K562 (cell line): ENCODE data around the gene PSMD4. TPM values are rescaled to one million over a fixed set of nuclear protein-coding genes. Genes with fewer than 3 reads are reported as not detected.

Source experiments
- CREBBP ChIP-seq: IDR thresholded peaks from one replicate; pipeline ENCODE4 v1.6.1; 2012; ENCODE audit warnings: low read depth, mild to moderate bottlenecking, control low read depth, inconsistent platforms, low read length
- KDM5B ChIP-seq: fragments of 200-600 bp; sonication (generic); IDR thresholded peaks from 2 replicates; pipeline ENCODE4 v1.6.1; 2012; ENCODE audit warnings: low read depth, mild to moderate bottlenecking, moderate library complexity, low read length, control low read depth, inconsistent platforms; ENCODE audit not compliant: insufficient replicate concordance
- NFATC3 ChIP-seq: fragments of 450-650 bp; IDR thresholded peaks from 2 replicates; pipeline ENCODE4 v1.6.1; 2017; ENCODE audit warnings: mild to moderate bottlenecking
- PATZ1 ChIP-seq: fragments of 250-450 bp; sonication (Bioruptor Pico); IDR thresholded peaks from 2 replicates; pipeline ENCODE4 v1.5.0; 2020; ENCODE audit warnings: mild to moderate bottlenecking, borderline replicate concordance
- RBM25 ChIP-seq: fragments of 200-400 bp; formaldehyde crosslinking; IDR thresholded peaks from 2 replicates; pipeline ENCODE4 v1.6.1; 2018; ENCODE audit warnings: low read length, low read depth, moderate library complexity; ENCODE audit not compliant: severe bottlenecking
- THAP7 ChIP-seq: fragments of 250-450 bp; sonication (Bioruptor Pico); IDR thresholded peaks from 2 replicates; pipeline ENCODE4 v1.5.0; 2021
- ZBTB2 ChIP-seq: fragments of 450-650 bp; IDR thresholded peaks from 2 replicates; pipeline ENCODE4 v1.6.1; 2016; ENCODE audit warnings: antibody characterized with exemption
- ZBTB8A ChIP-seq: fragments of 450-650 bp; IDR thresholded peaks from 2 replicates; pipeline ENCODE4 v1.6.1; 2018; ENCODE audit warnings: mild to moderate bottlenecking, moderate library complexity; ENCODE audit not compliant: partially characterized antibody
- ZNF444 ChIP-seq: fragments of 250-450 bp; sonication (Bioruptor Pico); IDR thresholded peaks from 2 replicates; pipeline ENCODE4 v1.4.0; 2020; ENCODE audit warnings: mild to moderate bottlenecking, moderate library complexity
- ZNF740 ChIP-seq, 3 experiments: fragments of 200-800 bp in 1 of 3; sonication (Bioruptor generic) in 1 of 3; sonication (generic) in 1 of 3; formaldehyde crosslinking in 1 of 3; IDR thresholded peaks; 2 replicates each; pipeline versions ENCODE4 v1.6.1 to v1.8.0; 2016 to 2022; ENCODE audit warnings: mild to moderate bottlenecking in 2 of 3, missing compliant biosample characterization in 2 of 3, missing genetic modification characterization in 2 of 3, missing genetic modification reagents in 1 of 3
- ZNF79 ChIP-seq: fragments of 250-450 bp; sonication (Bioruptor Pico); IDR thresholded peaks from 2 replicates; pipeline ENCODE4 v1.4.0; 2020; ENCODE audit warnings: low read depth, mild to moderate bottlenecking, moderate library complexity
- polyA plus RNA-seq, 8 experiments: library from polyadenylated mRNA; depleted of rRNA in 4 of 8; stranded (reverse) in 5 of 8; unstranded in 3 of 8; fragments of >200 nt; fragmentation: Nextera tagmentation in 2 of 8; fragmentation: Illumina TruSeq in 1 of 8; extraction: Ambion mirVana in 2 of 8; extraction: Trizol in 1 of 8; gene quantifications; 2 replicates each; pipeline versions ENCODE4 v1.2.1 to v1.2.3, GENCODE V29; 2011 to 2014; ENCODE audit warnings: inconsistent platforms in 1 of 8, missing spikeins in 1 of 8
- total RNA-seq, 7 experiments: library from RNA; depleted of rRNA in 6 of 7; stranded (reverse); fragments of >200 nt in 6 of 7; fragmentation: Illumina TruSeq in 2 of 7; extraction: Trizol in 2 of 7; gene quantifications; 2 replicates each; pipeline versions ENCODE4 v1.2.1 to v1.2.3, GENCODE V29; 2011 to 2021; ENCODE audit warnings: low replicate concordance in 1 of 7
- TF ChIP-seq, protein P1 (sequence below): sonication (generic); formaldehyde crosslinking; IDR thresholded peaks from 2 replicates; pipeline ENCODE4 v1.8.0; 2022; ENCODE audit warnings: mild to moderate bottlenecking, missing genetic modification reagents
- TF ChIP-seq, protein P2 (sequence below): sonication (generic); formaldehyde crosslinking; IDR thresholded peaks from 2 replicates; pipeline ENCODE4 v1.8.1; 2023; ENCODE audit warnings: missing genetic modification reagents, mild to moderate bottlenecking, borderline replicate concordance

The PSMD4 gene
- total and polyA plus RNA-seq, 9 of the 15 experiments (the other 6 are each of a cell fraction or from before 2014, with no cell fraction given) = 194 to 353 (median 295) TPM

GRCh38 chr1:151281969-151282882, 27.7 kb downstream of the PSMD4 start, which contains the start of gene ZNF687 (continued):
- TF ChIP-seq PATZ1 (CRISPR knock-in tag) (no peak), ZNF740 (CRISPR knock-in tag; IDR thresholded peaks at IDR 0.05) (peak; percentile 92), ZNF740 (tag; IDR thresholded peaks at IDR 0.05) (peak in 1 of 2 experiments; percentile 98; a peak in 2 of 4 replicates), ZBTB8A (no peak), RBM25 (peak; percentile 95), THAP7 (CRISPR knock-in tag) (no peak), ZNF444 (CRISPR knock-in tag) (peak; percentile 69), CREBBP (no peak), ZBTB2 (no peak), NFATC3 (no peak), ZNF79 (CRISPR knock-in tag) (no peak), KDM5B (peak; percentile 65)
- TF ChIP-seq, protein P1, sequence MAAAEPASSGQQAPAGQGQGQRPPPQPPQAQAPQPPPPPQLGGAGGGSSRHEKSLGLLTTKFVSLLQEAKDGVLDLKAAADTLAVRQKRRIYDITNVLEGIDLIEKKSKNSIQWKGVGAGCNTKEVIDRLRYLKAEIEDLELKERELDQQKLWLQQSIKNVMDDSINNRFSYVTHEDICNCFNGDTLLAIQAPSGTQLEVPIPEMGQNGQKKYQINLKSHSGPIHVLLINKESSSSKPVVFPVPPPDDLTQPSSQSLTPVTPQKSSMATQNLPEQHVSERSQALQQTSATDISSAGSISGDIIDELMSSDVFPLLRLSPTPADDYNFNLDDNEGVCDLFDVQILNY (CRISPR knock-in tag) = 0 out of 2 replicates have a peak, but pooled peaks have one; percentile 56
- TF ChIP-seq, protein P2, sequence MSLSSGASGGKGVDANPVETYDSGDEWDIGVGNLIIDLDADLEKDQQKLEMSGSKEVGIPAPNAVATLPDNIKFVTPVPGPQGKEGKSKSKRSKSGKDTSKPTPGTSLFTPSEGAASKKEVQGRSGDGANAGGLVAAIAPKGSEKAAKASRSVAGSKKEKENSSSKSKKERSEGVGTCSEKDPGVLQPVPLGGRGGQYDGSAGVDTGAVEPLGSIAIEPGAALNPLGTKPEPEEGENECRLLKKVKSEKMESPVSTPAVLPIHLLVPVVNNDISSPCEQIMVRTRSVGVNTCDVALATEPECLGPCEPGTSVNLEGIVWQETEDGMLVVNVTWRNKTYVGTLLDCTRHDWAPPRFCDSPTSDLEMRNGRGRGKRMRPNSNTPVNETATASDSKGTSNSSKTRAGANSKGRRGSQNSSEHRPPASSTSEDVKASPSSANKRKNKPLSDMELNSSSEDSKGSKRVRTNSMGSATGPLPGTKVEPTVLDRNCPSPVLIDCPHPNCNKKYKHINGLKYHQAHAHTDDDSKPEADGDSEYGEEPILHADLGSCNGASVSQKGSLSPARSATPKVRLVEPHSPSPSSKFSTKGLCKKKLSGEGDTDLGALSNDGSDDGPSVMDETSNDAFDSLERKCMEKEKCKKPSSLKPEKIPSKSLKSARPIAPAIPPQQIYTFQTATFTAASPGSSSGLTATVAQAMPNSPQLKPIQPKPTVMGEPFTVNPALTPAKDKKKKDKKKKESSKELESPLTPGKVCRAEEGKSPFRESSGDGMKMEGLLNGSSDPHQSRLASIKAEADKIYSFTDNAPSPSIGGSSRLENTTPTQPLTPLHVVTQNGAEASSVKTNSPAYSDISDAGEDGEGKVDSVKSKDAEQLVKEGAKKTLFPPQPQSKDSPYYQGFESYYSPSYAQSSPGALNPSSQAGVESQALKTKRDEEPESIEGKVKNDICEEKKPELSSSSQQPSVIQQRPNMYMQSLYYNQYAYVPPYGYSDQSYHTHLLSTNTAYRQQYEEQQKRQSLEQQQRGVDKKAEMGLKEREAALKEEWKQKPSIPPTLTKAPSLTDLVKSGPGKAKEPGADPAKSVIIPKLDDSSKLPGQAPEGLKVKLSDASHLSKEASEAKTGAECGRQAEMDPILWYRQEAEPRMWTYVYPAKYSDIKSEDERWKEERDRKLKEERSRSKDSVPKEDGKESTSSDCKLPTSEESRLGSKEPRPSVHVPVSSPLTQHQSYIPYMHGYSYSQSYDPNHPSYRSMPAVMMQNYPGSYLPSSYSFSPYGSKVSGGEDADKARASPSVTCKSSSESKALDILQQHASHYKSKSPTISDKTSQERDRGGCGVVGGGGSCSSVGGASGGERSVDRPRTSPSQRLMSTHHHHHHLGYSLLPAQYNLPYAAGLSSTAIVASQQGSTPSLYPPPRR (CRISPR knock-in tag) = peak; percentile 19; the same call in 1 of the 2 replicates
